GM12878 (cell line): ENCODE results near the gene ARMC8. TPM values are rescaled to one million over a fixed set of nuclear protein-coding genes. Genes with fewer than 3 reads are reported as not detected.

Source experiments
- ATAC-seq: fragments of 200-7000 bp; cut with Tn5 transposase; 3 replicates; pipeline ENCODE4 v1.9.1; 2020; ENCODE audit warnings: mild to moderate bottlenecking, moderate library complexity
- BruUV-seq: library from RNA; stranded (reverse); fragments of 400-500 nt; replicated peaks from 2 replicates; lab custom pipeline; 2021; lab: Mats Ljungman, UMichigan
- CTCF ChIA-PET: fragments of 300-600 bp; sonication (Branson Sonifier 250); formaldehyde crosslinking; extraction: SDS; loops from one replicate; lab custom pipeline; 2021; ENCODE audit warnings: inconsistent platforms; lab: Yijun Ruan, JAX
- POLR2A ChIA-PET: fragments of 350-600 bp; formaldehyde crosslinking; extraction: SDS; loops from one replicate; lab custom pipeline; 2021; ENCODE audit warnings: inconsistent platforms; lab: Charles Lee
- RAD21 ChIA-PET: fragments of 300-600 bp; sonication (Branson Sonifier 250); formaldehyde crosslinking; loops from one replicate; lab custom pipeline; 2023; ENCODE audit warnings: antibody characterized with exemption; ENCODE audit not compliant: unreplicated experiment; lab: Charles Lee
- SMC1A ChIA-PET: fragments of 300-600 bp; sonication (Branson Sonifier 250); formaldehyde crosslinking; loops from one replicate; lab custom pipeline; 2023; ENCODE audit not compliant: unreplicated experiment, uncharacterized antibody; lab: Charles Lee
- DNase-seq: peaks from one replicate; pipeline ENCODE4 v3.0.0-alpha.2; 2011; ENCODE audit warnings: low read depth, low spot score
- FAIRE-seq: peaks from 3 replicates; lab custom pipeline; 2011; peaks lifted over from hg19 to GRCh38; lab: Jason Lieb, UNC
- H2AFZ ChIP-seq: 2 replicates; pipeline ENCODE4 v1.6.0; 2011; ENCODE audit warnings: low read depth, low read length, control low read depth; ENCODE audit not compliant: control insufficient read depth
- H3K27ac ChIP-seq: 2 replicates; pipeline ENCODE4 v1.5.1; 2011; ENCODE audit warnings: control low read depth; ENCODE audit not compliant: control insufficient read depth, insufficient read depth
- H3K27me3 ChIP-seq, 2 experiments: replicated peaks in 1 of 2; 2 replicates each; pipeline versions ENCODE4 v1.6.0 to v1.6.1; 2011; ENCODE audit warnings: low read length in 1 of 2; ENCODE audit not compliant: control insufficient read depth in 2 of 2, insufficient read depth in 2 of 2
- H3K36me3 ChIP-seq, 2 experiments: 2 replicates each; pipeline ENCODE4 v1.5.1; 2011; ENCODE audit warnings: low read length in 1 of 2; ENCODE audit not compliant: control insufficient read depth in 2 of 2, insufficient read depth in 2 of 2
- H3K4me1 ChIP-seq: 2 replicates; pipeline ENCODE4 v1.6.1; 2011; ENCODE audit warnings: mild to moderate bottlenecking, low read length, moderate library complexity, mixed read lengths; ENCODE audit not compliant: control insufficient read depth, insufficient read depth
- H3K4me2 ChIP-seq: 2 replicates; pipeline ENCODE4 v1.6.0; 2011; ENCODE audit warnings: control low read depth; ENCODE audit not compliant: control insufficient read depth, insufficient read depth
- H3K4me3 ChIP-seq: fragments of 200-600 bp; sonication (generic); 2 replicates; pipeline ENCODE4 v1.5.1; 2016
- H3K79me2 ChIP-seq: 2 replicates; pipeline ENCODE4 v1.6.0; 2011; ENCODE audit warnings: low read length; ENCODE audit not compliant: control insufficient read depth, insufficient read depth
- H3K9ac ChIP-seq: 2 replicates; pipeline ENCODE4 v1.8.0; 2011; ENCODE audit warnings: low read length, control low read depth, mixed read lengths; ENCODE audit not compliant: control insufficient read depth, insufficient read depth
- H3K9me3 ChIP-seq: replicated peaks from 3 replicates; pipeline ENCODE4 v1.5.1; 2011; ENCODE audit warnings: mild to moderate bottlenecking, low read length; ENCODE audit not compliant: control insufficient read depth, insufficient read depth
- H4K20me1 ChIP-seq: 2 replicates; pipeline ENCODE4 v1.6.0; 2011; ENCODE audit not compliant: control insufficient read depth, insufficient read depth
- CBX5 ChIP-seq: sonication (generic); IDR thresholded peaks from 2 replicates; pipeline ENCODE4 v1.6.1; 2016; ENCODE audit warnings: low read depth, moderate library complexity, mild to moderate bottlenecking, inconsistent platforms
- DPF2 ChIP-seq: fragments of 450-650 bp; IDR thresholded peaks from 2 replicates; pipeline ENCODE4 v1.6.1; 2017; ENCODE audit warnings: mild to moderate bottlenecking
- ETV6 ChIP-seq, 2 experiments: fragments of 450-650 bp in 1 of 2; IDR thresholded peaks in 1 of 2; conservative IDR thresholded peaks in 1 of 2; 2 replicates each; pipeline ENCODE4 v1.6.1; 2014; ENCODE audit warnings: antibody characterized with exemption in 1 of 2, borderline replicate concordance in 1 of 2, low read depth in 1 of 2, mild to moderate bottlenecking in 1 of 2, moderate library complexity in 1 of 2
- HDGF ChIP-seq: fragments of 450-650 bp; IDR thresholded peaks from 2 replicates; pipeline ENCODE4 v1.6.1; 2016; ENCODE audit warnings: antibody characterized with exemption
- SUZ12 ChIP-seq: fragments of 200-600 bp; sonication (generic); IDR thresholded peaks from one replicate; pipeline ENCODE4 v1.6.1; 2018; ENCODE audit warnings: antibody characterized with exemption, mild to moderate bottlenecking; ENCODE audit not compliant: unreplicated experiment
- ZNF622 ChIP-seq: fragments of 450-650 bp; IDR thresholded peaks from 2 replicates; pipeline ENCODE4 v1.6.1; 2017; ENCODE audit warnings: mild to moderate bottlenecking, inconsistent platforms
- WGBS: methylation state at CpG from one replicate; pipeline ENCODE4 v1.1.6; 2016; ENCODE audit warnings: low lambda C conversion rate; ENCODE audit not compliant: insufficient replicate concordance, insufficient coverage; ENCODE audit errors: missing lambda C conversion rate; 5-methylcytosine and 5-hydroxymethylcytosine counted together
- in situ Hi-C: fragments of 300-500 bp; cut with MboI; formaldehyde crosslinking; loops from 9 replicates; pipeline ENCODE4 v1.14.3; 2018; ENCODE audit warnings: mixed read lengths
- intact Hi-C: fragments of 100-400 bp; cut with micrococcal nuclease; formaldehyde crosslinking; loops from one replicate; pipeline ENCODE4 v1.14.2; 2022; ENCODE audit not compliant: unreplicated experiment
- polyA plus RNA-seq, 11 experiments: library from polyadenylated mRNA; depleted of rRNA in 4 of 11; unstranded in 6 of 11; stranded (reverse) in 5 of 11; fragments of >200 nt; fragmentation: Nextera tagmentation in 4 of 11; fragmentation: Illumina TruSeq in 1 of 11; extraction: Ambion mirVana in 4 of 11; extraction: Trizol in 1 of 11; gene quantifications; 1 replicate in 1 of 11; 2 replicates in 10 of 11; pipeline versions ENCODE4 v1.2.1 to v1.2.3, GENCODE V29; 2011 to 2016; ENCODE audit warnings: inconsistent platforms in 2 of 11, missing spikeins in 2 of 11, low read depth in 1 of 11
- total RNA-seq, 4 experiments: library from RNA; depleted of rRNA in 3 of 4; stranded (reverse); fragments of >200 nt in 3 of 4; fragmentation: Illumina TruSeq in 1 of 4; extraction: Trizol in 1 of 4; gene quantifications; 2 replicates each; pipeline versions ENCODE4 v1.2.1 to v1.2.3, GENCODE V29; 2013 to 2021
- TF ChIP-seq, protein P1 (sequence below): fragments of 450-650 bp; IDR thresholded peaks from 2 replicates; pipeline ENCODE4 v1.6.1; 2017; ENCODE audit warnings: mild to moderate bottlenecking, moderate library complexity
- TF ChIP-seq, protein P2 (sequence below): fragments of 450-650 bp; IDR thresholded peaks from 2 replicates; pipeline ENCODE4 v1.6.1; 2017; ENCODE audit warnings: mild to moderate bottlenecking, low read depth, inconsistent platforms; ENCODE audit not compliant: poor library complexity, severe bottlenecking
- TF ChIP-seq, protein P3 (sequence below): fragments of 450-650 bp; conservative IDR thresholded peaks from 2 replicates; pipeline ENCODE4 v1.6.1; 2017; ENCODE audit warnings: mild to moderate bottlenecking, moderate library complexity

ARMC8 gene
- total and polyA plus RNA-seq, 10 of the 15 experiments (the other 5 are each of a cell fraction or from before 2014, with no cell fraction given) = 29.8 to 93.4 (median 45.3) TPM

DNA sequence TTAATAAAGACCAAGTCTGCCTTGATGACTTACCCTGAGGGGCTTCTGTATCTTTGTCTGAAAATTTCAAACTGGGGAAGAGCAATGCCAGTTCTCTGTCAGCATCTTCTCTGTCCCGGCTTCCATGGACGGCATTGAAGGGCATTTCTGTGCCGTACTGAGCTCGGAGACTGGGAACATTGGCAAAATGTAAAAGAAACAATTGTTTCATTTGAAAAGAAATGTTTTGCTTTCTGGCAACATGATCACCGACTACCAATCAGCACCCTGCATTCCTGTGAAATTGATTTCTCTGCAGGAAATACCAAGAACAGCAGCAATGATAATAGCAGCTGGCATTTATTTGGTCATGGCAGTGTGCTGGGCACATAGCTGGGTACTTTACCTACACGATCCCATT is 116.4 kb downstream of the ARMC8 start:
- intact Hi-C loops = no loop called here
- H3K79me2 ChIP-seq = no peaks in the 10 kb centered on the region
- no peak for ATAC-seq
- H4K20me1 ChIP-seq = no peaks in the 10 kb centered on the region
- FAIRE-seq = no peak
- H3K27me3 ChIP-seq = no peaks in the 10 kb centered on the region
- 97% methylated on average over 6 of the region's 6 CpGs for WGBS
- DNase-seq = no peak
- H3K36me3 ChIP-seq = no peaks in the 10 kb centered on the region; a peak in 2 of 4 replicates
- TF ChIP-seq HDGF = no peak
- no peak for TF ChIP-seq DPF2
- H3K9me3 ChIP-seq = no peaks in the 10 kb centered on the region; the same call in 2 of the 3 replicates
- ChIA-PET POLR2A (no interaction called here), RAD21 (no interaction called here), SMC1A (no interaction called here), CTCF (no interaction called here)
- no TSS peak for BruUV-seq
- in situ Hi-C loops = no loop called here
- H2AFZ ChIP-seq = no peak overlapping the region
- no peak overlapping the region for H3K4me2 ChIP-seq
- no peak overlapping the region for H3K9ac ChIP-seq
- H3K4me3 ChIP-seq = no peak overlapping the region
- no peak overlapping the region for H3K27ac ChIP-seq
- no peaks in the 10 kb centered on the region for H3K4me1 ChIP-seq

DNA sequence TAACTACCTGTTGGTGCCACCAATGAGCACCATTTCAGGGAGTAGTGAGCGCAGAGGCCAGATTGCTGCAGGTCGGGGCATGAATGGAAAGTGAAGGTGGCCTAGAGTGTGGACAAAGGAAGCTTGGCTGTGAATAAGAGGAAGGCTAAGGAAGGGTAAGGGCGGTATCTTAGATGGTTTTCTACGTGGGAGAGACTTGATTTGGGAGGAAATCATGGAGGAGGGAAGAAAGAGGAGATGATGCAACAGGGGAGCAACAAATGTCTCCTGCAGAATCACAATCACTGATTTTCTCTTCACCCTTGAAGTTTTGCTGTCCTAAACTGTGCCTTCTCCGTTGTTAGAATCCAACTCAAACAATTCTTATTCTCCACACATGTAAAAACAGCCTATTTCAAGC is 120.8 kb downstream of the ARMC8 start:
- Histone ChIP-seq H3K27me3 (no peaks in the 10 kb centered on the region), H3K36me3 (no peaks in the 10 kb centered on the region), H3K4me3 (no peak overlapping the region), H3K9ac (no peak overlapping the region), H3K9me3 (no peaks in the 10 kb centered on the region; the same call in 2 of the 3 replicates), H4K20me1 (no peaks in the 10 kb centered on the region), H3K4me1 (no peaks in the 10 kb centered on the region), H2AFZ (no peak overlapping the region), H3K79me2 (no peaks in the 10 kb centered on the region), H3K4me2 (no peak overlapping the region), H3K27ac (no peak overlapping the region)
- ChIA-PET SMC1A (no interaction called here), POLR2A (no interaction called here), RAD21 (no interaction called here), CTCF (no interaction called here)
- DNase-seq = no peak
- BruUV-seq = no TSS peak
- 39% methylated on average over 5 of the region's 5 CpGs for WGBS
- intact Hi-C loops (no loop called here), in situ Hi-C loops (no loop called here)
- ATAC-seq = no peak
- no peak for FAIRE-seq
- TF ChIP-seq HDGF = no peak
- TF ChIP-seq ZNF622 = no peak
- TF ChIP-seq CBX5 = no peak
- TF ChIP-seq, protein P1, sequence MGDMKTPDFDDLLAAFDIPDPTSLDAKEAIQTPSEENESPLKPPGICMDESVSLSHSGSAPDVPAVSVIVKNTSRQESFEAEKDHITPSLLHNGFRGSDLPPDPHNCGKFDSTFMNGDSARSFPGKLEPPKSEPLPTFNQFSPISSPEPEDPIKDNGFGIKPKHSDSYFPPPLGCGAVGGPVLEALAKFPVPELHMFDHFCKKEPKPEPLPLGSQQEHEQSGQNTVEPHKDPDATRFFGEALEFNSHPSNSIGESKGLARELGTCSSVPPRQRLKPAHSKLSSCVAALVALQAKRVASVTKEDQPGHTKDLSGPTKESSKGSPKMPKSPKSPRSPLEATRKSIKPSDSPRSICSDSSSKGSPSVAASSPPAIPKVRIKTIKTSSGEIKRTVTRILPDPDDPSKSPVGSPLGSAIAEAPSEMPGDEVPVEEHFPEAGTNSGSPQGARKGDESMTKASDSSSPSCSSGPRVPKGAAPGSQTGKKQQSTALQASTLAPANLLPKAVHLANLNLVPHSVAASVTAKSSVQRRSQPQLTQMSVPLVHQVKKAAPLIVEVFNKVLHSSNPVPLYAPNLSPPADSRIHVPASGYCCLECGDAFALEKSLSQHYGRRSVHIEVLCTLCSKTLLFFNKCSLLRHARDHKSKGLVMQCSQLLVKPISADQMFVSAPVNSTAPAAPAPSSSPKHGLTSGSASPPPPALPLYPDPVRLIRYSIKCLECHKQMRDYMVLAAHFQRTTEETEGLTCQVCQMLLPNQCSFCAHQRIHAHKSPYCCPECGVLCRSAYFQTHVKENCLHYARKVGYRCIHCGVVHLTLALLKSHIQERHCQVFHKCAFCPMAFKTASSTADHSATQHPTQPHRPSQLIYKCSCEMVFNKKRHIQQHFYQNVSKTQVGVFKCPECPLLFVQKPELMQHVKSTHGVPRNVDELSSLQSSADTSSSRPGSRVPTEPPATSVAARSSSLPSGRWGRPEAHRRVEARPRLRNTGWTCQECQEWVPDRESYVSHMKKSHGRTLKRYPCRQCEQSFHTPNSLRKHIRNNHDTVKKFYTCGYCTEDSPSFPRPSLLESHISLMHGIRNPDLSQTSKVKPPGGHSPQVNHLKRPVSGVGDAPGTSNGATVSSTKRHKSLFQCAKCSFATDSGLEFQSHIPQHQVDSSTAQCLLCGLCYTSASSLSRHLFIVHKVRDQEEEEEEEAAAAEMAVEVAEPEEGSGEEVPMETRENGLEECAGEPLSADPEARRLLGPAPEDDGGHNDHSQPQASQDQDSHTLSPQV = no peak
- TF ChIP-seq, protein P2, sequence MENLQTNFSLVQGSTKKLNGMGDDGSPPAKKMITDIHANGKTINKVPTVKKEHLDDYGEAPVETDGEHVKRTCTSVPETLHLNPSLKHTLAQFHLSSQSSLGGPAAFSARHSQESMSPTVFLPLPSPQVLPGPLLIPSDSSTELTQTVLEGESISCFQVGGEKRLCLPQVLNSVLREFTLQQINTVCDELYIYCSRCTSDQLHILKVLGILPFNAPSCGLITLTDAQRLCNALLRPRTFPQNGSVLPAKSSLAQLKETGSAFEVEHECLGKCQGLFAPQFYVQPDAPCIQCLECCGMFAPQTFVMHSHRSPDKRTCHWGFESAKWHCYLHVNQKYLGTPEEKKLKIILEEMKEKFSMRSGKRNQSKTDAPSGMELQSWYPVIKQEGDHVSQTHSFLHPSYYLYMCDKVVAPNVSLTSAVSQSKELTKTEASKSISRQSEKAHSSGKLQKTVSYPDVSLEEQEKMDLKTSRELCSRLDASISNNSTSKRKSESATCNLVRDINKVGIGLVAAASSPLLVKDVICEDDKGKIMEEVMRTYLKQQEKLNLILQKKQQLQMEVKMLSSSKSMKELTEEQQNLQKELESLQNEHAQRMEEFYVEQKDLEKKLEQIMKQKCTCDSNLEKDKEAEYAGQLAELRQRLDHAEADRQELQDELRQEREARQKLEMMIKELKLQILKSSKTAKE = no peak
- TF ChIP-seq, protein P3, sequence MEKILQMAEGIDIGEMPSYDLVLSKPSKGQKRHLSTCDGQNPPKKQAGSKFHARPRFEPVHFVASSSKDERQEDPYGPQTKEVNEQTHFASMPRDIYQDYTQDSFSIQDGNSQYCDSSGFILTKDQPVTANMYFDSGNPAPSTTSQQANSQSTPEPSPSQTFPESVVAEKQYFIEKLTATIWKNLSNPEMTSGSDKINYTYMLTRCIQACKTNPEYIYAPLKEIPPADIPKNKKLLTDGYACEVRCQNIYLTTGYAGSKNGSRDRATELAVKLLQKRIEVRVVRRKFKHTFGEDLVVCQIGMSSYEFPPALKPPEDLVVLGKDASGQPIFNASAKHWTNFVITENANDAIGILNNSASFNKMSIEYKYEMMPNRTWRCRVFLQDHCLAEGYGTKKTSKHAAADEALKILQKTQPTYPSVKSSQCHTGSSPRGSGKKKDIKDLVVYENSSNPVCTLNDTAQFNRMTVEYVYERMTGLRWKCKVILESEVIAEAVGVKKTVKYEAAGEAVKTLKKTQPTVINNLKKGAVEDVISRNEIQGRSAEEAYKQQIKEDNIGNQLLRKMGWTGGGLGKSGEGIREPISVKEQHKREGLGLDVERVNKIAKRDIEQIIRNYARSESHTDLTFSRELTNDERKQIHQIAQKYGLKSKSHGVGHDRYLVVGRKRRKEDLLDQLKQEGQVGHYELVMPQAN = no peak
- TF ChIP-seq SUZ12 = no peak
- TF ChIP-seq ETV6 (conservative IDR thresholded peaks at IDR 0.05 in 1 of 2, IDR thresholded peaks at IDR 0.05 in 1 of 2; ENCODE audit: borderline replicate concordance in 1 of 2, low read depth in 1 of 2) = no peak
